Measurements from ENCODE around the gene CFAP74.
"Not testable (repeated sequence)": the region's sequence is repeated elsewhere in the genome, so short reads cannot be mapped to it uniquely, and the experiment has no call there.

CFAP74 gene

DNA sequence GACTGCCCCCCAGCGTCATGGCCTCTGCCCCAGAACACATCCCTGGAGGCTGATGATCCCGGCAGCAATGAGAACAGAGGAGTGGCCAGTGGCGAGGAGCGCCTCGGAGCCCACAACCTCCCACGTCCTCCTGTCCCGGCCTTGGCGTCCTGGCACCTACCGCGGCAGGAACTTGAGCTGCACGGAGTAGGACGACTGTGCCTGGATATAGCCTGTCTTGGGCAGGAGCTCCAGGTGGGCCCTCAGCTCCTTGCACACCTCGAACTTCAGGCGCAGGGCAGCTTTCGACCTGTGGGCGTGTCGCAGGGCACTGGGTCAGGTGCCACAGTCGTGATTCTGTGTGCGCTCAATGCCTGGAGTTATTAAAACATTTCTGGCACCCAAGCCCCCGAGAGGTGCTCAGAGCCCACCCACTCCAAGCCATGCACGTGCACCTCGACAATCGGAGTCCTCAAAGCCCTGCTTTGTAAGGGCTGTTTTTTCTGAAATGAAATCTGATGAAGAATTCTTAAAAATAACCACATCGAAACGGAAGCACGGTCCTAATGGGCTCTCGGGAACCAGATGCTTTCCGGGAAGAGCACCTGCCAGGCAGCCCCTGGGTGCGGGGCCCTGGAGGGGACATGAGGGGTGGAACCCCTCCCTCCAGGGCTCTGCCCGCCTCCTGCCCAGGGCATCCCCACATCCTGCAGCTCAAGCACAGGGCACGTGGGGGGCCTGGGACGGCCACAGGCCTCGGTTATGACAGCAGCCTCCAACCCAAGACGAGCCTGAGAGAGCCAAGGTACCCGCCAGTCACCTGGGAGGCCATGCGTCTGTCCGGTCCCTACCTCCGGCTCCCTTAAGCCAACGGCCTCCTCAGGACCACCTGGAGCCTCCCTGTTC is 61.5 kb downstream of the CFAP74 start:
- TF ChIP-seq POLR2A (IDR thresholded peaks at IDR 0.05; ENCODE audit: low read length) (no peak), GATA1 (IDR thresholded peaks at IDR 0.05; ENCODE audit: low read depth, low read length) (no peak)
- no peak for DNase-seq

DNA sequence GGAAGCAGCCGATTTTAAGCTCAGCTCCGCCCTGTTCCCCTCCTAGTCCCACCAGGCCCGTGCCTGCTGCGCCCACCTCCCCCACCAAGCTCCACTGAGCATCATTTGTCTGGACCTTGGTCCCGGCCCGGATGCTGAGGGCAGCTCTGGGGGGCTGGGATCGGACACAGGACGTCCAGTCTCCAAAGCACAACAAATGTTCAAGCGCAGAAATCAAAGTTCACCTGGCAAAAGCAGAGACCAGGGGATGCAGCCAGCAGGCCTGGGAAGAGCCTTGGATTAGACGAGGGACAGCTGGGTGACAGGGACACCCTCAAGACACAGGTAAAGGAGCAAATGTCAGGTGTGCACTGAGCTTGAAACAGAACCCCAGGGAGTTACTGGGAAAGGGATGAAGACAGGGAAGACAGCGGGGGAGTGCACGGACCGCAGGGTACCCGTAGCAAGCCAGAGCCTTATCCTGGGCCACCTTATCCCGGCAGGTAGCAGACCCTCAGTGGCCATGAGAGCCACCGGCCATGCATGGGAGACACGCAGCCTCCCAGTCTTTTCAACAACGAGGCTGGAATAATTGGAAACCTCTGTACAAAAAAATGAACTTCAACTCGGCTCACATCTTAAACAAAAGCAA is 62.3 kb downstream of the CFAP74 start:
- no peak for DNase-seq
- TF ChIP-seq POLR2A (IDR thresholded peaks at IDR 0.05; ENCODE audit: low read length) (no peak), GATA1 (IDR thresholded peaks at IDR 0.05; ENCODE audit: low read depth, low read length) (no peak)

DNA sequence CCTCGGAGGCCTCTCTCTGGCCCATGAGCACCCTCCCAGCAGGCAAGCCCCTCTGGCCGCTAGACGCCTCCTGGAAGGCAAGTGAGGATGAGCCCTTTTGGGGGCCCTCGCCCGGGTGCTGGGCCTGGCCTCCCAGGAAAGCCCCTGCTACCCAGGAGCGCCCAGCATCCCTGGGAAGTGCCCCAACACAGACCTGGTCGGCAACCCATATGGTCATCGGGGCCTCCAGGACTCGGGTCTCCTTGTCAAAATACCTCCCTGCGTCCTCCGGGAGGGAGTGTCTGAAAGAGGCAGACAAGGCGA is 63.5 kb downstream of the CFAP74 start:
- no peak for TF ChIP-seq GATA1 (IDR thresholded peaks at IDR 0.05; ENCODE audit: low read depth, low read length)
- TF ChIP-seq POLR2A (IDR thresholded peaks at IDR 0.05; ENCODE audit: low read length): no peak
- DNase-seq: no peak

DNA sequence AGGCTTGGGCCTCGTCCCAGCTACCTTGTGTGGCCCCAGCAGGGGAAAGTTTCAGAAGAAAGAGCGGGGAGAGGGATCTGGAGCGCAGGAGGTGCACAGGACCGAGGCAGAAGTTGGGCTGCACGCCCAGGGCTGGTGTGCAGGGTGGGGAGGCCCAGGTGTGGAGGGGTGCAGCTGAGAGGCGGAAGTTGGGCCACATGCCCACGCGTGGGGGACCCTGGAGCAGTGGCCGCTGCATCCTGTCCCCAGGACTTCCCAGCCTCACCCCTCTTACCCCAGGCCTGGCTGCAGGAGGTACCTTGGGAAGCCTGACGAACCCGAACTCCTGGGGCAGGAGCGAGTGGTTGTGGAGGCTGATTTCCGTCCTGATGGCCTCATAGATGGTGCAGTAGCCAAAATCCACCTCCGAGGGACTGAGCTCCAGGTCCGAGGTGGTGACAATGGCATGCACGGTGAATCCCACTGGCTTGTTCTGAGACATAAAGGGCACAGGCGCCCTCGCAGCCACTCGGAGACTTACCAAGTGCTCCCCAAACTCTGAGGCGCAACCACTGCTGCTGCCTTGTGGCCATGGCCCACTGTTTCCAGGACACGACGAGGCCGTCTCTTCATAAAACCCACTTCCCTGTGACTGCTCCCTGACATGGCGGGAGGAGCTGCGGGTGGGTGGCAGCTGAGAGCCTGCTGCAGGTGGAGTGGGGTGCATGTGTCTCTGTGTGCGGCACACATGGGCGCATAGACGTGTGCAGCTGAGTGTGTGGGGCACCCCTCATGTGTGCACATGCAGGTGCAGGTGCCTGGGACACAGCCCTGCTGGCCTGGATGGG is 64.1 kb downstream of the CFAP74 start:
- no peak for TF ChIP-seq GATA1 (IDR thresholded peaks at IDR 0.05; ENCODE audit: low read depth, low read length)
- no peak for TF ChIP-seq POLR2A (IDR thresholded peaks at IDR 0.05; ENCODE audit: low read length)

DNA sequence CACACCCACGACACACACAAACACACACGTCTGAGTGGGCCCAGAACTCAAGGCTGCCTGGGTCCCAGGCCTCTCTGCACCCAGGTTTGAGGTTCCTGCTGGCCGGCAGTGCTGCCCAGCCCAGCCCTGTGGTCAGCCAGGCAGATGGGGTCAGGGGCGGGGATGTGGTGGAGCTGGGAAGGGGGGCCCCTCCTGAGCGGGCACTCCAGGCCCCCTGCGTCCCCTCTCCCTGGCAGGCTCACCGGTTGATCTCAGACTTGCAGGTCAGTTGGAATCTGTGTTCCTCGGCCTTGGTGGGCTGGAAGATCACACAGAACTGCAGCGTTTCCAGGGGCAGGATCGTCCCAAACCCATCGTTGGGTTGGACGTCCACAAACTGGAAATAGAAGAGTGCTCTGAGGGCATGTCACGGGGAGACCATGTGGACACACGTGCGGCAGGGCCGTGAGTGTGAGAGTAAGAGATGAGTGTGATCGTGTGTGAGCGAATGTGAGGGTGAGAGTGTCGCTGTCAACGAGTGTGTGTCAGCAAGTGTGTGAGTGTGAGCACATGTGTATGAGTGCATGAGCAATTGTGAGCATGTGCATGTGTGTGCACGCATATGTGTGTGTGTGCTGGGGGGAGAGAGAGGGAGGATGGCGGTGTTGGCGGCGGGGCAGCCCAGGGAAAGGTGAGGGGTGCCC is 64.8 kb downstream of the CFAP74 start:
- no peak for DNase-seq
- no peak for TF ChIP-seq POLR2A (IDR thresholded peaks at IDR 0.05; ENCODE audit: low read length)
- no peak for TF ChIP-seq GATA1 (IDR thresholded peaks at IDR 0.05; ENCODE audit: low read depth, low read length)

More for the DNA sequence above, 64.1 kb downstream of the CFAP74 start:
- no peak for DNase-seq

DNA sequence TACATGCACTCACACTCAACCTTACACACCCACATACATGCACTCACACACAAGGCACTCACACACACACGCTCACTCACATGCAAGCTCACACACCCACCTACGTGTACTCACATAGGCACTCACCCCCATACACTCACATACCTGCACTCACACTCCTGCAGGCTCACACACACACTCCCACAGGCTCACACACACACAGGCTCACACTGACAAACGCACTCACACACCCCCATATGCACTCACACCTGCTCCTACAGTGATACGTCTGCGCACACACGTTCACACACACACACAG is 65.4 kb downstream of the CFAP74 start:
- DNase-seq: no peak
- TF ChIP-seq GATA1 (IDR thresholded peaks at IDR 0.05; ENCODE audit: low read depth, low read length) (no peak), POLR2A (IDR thresholded peaks at IDR 0.05; ENCODE audit: low read length) (no peak)

DNA sequence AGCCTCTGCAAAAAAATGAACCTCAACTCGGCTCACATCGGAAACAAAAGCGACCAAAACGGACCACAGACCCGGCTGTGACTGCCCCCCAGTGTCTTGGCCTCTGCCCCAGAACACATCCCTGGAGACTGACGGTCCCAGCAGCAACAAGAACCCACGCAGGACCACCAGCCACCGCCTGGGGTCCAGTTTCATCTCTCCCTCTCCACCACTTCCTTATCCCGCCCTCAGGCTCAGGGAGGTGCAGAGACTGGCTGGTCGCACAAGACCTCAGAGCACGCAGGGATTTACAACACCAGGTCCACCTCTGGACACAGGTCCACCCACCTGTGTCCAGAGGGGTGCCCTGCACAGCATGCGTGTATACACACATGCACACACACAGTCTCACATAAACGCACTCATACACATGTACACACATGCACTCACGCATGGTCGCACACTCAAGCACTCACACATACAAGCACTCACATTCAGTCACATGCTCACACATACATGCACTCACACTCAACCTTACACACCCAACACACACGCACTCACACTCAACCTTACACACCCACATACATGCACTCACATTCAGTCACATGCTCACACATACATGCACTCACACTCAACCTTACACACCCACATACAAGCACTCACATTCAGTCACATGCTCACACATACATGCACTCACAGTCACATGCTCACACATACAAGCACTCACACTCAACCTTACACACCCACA is 65.9 kb downstream of the CFAP74 start:
- DNase-seq: no peak
- TF ChIP-seq POLR2A (IDR thresholded peaks at IDR 0.05; ENCODE audit: low read length): no peak

DNA sequence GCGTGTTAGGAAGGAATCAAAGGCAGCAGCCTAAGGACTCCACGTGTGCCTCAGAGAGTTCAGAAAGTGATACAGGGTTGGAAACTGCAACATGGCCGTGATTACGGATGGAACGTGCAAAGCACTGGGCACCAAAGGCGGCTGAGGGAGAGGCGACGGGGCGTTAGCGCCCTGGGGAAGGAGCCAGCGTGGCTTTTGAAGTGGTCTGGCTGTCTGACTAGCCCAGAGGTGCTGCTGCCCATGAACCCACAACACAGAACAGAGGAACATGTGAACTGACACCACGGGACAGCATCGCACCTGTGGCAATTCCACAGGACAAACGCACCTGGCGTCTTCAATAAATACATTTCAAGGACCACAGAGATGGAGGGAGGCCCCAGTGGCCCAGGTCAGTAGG is 66.5 kb downstream of the CFAP74 start:
- DNase-seq: no peak
- TF ChIP-seq GATA1 (IDR thresholded peaks at IDR 0.05; ENCODE audit: low read depth, low read length) (no peak), POLR2A (IDR thresholded peaks at IDR 0.05; ENCODE audit: low read length) (no peak)

DNA sequence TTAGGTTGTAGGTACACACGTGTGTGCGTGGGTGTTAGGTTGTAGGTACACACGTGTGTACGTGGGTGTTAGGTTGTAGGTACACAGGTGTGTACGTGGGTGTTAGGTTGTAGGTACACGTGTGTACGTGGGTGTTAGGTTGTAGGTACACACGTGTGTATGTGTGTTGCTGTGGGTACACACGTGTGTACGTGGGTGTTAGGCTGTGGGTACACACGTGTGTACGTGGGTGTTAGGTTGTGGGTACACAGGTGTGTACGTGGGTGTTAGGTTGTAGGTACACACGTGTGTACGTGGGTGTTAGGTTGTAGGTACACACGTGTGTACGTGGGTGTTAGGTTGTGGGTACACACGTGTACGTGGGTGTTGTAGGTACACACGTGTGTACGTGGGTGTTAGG is 68.7 kb downstream of the CFAP74 start:
- not testable (repeated sequence) for DNase-seq

DNA sequence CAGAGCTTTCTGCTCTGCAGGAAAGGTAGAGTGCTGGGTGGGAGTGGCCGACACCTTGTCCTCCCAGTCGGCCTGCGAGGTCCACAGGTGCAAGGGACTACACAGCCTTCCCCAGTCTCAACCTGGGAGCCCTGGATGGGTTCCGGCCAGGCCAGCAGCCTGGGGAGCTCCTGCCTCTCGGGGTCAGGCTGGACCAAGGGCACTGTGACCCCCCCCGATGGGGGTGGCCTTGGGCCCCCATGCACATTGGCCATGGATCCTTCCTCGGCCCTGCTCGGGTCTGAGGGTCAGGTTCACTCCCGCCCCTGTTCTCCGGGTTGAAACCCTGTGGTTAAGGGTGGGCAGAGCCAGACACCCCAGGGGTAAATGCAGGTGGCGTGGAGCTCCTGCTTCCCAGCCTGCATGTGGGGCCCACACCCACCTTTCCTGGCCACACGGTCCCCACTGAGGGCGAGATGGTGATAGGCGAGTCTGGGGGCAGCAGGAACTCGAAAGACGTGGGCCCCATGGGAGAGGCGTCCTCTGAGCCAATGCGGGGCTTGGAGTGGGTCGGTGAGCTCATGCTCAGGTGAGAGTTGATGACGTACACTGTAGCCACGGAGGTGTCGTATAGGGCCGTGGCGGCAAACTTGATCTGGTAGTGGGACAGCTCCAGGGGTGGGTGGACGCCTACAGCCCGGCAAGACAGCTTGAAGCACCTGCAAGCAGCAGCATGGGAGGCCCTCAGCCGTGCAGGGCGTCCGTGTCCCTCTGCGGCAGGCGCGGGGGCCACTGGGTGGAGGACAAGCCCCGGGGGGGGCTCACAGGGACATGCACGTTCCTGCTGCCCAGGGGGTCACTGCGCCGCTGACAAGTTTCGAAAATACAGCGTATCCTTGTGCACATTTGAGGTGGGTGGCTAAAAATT is 73.7 kb downstream of the CFAP74 start:
- TF ChIP-seq POLR2A (IDR thresholded peaks at IDR 0.05; ENCODE audit: low read length) (no peak), GATA1 (IDR thresholded peaks at IDR 0.05; ENCODE audit: low read depth, low read length) (no peak)
- DNase-seq: no peak

DNA sequence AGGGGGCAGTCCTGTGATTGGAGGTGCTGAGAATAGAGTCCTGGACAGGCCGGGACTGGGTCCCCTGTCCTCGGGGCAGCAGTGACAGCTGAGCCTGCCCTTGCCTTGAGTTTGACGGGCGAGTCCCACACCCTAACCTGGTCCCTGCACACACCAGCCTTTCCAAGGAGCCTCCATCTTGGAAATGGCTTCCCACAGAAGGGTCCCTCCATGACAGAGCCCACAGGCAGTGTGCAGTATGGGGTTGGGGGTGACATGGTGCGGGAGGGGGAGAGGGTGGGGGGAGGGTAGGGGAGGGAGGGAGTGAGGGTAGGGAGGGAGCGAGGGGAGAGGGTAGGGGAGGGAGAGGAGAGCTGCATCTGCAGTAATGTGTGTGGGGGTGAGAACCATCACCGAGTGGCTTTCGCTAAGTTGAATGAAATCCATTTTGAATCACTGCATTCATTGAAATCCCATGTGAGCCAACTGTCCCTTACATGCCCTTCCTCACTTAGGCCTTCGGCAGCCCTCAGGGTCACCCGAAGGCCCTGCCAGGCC is 74.4 kb downstream of the CFAP74 start:
- no peak for DNase-seq
- TF ChIP-seq GATA1 (IDR thresholded peaks at IDR 0.05; ENCODE audit: low read depth, low read length): no peak
- no peak for TF ChIP-seq POLR2A (IDR thresholded peaks at IDR 0.05; ENCODE audit: low read length)

All from erythroblast (primary cell).